GM18873 (cell line): ENCODE results near the gene KIAA1549.
A peak's percentile ranks its signal among the peaks of the same experiment; 100 is the strongest.

Experiments used
- ATAC-seq: cut with Tn5 transposase; IDR thresholded peaks from one replicate; pipeline ENCODE4 v1.9.1; 2021; ENCODE audit warnings: mild to moderate bottlenecking, moderate library complexity, moderate number of reproducible peaks; ENCODE audit not compliant: unreplicated experiment, low FRiP score

KIAA1549 gene

DNA sequence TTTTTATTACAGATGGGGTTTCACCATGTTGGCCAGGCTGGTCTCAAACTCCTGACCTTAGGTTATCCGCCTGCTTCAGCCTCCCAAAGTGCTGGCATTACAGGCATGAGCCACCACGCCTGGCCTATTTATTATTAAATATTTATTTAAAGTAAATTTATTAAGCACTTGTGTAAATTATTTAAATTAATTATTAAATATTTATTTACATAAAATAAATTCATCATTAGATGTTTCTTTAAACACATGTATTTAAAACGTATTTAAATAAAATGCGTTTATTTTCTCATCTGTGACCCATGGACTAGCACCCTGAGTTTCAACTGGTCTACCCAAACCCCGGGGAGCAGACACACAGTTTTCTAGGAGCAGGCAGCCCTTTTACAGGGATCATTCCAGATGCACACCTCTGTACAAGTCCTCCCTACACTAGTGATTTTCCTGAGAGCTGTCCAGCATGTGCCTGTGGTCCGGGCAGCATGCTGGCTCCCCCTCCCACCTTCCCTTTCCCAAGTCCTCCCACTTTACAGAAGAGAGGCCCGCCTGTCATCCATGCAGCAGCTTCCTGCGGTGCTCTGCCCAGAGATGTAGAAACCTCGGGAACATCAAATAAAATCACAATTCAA is 94.0 kb downstream of the KIAA1549 start:
- no peak for ATAC-seq

DNA sequence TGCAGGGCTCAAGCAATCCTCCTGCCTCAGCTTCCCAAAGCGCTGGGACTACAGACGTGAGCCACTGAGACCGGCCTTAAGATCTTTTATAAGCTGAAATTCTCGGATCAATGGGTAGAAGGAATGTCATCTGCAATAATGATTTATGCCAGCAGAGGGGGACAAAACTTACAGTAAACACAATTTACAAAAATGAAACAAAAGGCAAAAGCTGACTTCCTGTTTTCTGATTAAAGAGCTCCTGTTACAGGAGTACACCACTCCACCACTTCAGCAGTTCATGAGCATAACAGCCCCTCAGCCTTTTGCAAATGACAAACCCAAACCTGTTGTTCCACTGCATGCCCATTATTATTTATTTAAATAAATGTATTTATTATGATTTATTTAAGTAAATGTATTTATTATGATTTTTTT is 94.7 kb downstream of the KIAA1549 start:
- peak; percentile 73 for ATAC-seq

DNA sequence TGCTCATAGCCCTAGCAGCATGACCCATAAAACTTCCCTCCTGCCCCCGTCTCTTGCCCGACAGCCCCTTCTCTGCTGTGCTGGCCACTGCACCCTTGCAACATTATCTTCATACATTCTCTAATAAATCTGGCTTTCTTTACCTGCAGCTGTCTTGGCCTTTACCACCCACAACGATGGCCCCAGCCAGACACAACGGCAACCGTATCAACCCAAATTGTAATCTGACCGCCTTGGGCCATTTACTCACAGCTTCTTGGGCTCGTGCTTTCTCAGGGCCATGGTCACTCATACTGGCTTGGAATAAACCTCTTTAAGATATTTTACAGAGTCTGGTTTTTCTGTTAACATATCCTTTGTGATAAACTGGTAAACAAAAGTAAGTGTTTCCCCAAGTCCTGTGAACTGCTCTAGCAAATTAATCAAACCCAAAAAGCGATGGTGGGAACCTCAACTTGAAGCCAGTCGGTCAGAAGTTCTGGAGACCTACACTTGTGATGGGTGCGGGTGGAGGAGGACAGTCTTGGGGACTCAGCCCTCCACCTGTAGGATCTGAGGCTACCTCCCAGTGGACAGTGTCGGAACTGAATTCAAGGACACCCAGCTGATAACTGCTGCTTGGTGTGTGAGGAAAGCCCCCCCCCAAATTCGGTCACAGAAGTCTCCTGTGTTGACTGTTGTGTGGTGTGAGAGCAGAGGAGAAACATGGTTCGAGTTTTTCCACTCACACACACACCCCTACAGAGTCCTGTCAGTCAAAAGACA is 95.6 kb downstream of the KIAA1549 start:
- ATAC-seq = no peak

DNA sequence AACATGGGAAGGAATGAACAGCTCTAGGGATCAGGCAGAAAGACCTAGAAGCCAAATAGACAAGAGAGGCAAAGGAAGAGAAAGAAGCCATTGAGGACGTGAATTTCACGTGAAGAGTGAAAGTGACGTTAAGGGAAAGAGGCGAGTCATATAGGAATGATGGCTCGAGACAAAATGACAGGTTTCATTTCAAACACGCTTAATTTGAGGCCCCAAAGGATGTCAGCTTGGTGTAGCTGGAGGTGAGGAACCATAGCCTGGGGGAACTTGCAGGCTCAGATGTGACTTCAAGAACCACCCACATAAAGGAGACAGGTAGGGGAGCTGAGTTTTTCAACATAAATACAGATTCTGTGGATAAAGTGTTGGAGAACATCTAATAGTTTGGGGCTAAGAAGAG is 98.9 kb downstream of the KIAA1549 start:
- no peak for ATAC-seq

DNA sequence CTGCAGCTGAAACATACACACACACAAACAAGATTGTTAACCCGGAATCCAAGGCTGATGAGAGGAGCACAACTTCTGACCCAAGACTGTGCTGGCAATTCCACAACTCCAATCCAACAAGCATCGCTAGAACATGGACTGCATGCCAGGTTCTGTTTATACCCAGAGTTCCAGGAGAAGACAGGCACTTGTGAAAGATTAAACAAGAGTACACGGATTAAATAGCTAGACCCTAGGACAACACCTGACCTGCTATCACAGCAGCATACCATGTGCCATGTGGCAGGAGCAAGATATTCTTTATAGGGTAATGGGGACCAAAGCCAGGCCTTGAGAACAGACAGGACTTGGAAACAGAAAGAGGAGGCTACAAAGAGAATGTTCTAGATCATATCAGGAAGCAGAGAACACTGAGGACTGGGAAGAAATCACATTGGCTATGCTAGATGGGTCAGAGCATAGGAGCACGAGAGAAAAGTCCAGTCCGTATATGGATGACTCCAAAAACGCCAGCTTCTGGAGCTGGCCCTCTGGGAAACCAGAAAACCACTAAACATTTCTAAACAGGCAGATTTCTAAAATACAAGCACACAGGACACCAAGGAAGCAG is 99.5 kb downstream of the KIAA1549 start:
- no peak for ATAC-seq

DNA sequence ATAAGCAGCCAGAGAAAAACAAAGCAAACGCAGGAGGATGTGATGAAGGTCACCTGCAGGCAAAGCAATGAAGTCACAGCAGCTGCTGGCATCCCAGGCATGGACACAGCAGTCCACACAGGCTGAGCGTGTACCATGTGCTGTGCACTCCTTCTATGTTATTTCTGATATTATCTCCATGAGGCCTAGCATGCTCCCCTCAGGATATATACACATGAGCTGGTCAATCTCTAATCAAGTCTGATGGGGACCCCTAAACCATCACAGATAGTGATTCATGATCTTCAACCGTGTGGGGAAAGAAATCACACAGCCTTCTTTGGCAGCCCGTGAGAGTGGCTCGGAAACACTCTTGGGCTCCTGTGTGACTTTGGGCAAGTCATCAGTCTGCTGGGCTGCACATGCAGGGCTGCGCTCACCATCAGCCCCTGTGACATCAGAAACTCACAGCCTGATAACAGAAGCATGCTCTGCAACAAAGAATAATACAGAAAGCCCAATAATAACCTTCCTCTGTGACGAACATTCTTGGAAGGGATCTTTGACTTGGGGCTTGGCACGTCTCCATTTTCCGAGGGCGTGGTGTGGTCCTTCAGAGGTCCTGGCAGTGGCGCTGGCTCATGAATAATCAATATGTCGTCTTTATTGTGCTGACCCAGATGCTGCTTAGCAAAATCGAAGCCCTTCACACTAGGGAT is 100.2 kb downstream of the KIAA1549 start:
- ATAC-seq = no peak

DNA sequence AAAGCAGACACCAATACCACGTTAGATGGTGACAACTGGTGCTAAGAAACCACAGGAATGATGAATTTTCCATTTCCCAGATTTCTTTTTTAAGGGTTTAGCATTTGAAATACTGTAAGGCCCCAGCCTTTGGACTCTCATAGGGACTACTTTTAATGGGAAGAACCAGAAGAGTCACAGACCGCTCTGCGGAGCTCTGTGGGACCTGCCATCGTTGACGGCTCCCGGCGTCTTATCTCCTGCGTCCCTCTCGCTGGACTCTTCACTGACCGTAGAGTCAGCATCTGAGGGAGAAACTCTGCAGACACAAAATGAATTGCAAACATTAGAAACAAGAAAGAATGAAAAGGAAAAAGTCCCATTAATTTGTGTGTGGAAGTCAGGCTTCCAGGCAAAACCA is 101.8 kb downstream of the KIAA1549 start:
- no peak for ATAC-seq

DNA sequence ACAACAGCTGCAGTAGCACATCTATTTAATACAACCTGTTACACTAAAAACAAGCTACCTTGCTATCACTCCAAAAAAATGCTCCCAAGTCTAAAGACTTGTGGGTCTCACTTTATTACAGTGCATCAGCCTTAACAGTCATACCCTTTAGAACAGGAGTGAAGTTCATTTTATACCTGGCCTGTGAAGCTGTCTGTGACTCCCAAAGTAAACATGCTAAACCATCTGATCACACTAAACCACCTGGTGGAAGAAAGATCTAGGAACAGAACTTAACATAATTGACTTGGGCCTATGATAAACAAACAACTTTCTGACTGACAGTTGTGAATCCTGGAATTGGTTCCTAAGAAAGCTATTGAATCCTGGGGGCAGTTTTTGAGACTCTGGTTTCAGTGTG is 102.3 kb downstream of the KIAA1549 start:
- ATAC-seq = no peak

DNA sequence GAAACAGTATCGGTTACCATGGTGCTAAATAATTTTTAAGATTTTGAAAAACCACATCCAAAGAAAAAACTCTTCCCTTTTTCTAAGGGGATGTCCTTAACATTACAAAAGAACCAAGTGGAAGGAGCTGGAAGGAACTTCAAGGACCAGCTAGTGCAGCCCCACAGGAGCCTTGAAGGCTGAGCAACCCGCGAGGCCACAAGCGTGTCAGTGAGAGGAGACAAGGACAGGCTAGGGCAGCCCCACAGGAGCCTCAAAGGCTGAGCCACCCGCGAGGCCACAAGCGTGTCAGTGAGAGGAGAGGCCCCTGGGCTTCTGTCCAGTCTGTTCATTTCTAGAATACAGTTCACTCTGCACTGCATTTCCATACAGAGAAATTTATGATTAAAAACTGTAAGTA is 103.1 kb downstream of the KIAA1549 start:
- ATAC-seq = no peak

DNA sequence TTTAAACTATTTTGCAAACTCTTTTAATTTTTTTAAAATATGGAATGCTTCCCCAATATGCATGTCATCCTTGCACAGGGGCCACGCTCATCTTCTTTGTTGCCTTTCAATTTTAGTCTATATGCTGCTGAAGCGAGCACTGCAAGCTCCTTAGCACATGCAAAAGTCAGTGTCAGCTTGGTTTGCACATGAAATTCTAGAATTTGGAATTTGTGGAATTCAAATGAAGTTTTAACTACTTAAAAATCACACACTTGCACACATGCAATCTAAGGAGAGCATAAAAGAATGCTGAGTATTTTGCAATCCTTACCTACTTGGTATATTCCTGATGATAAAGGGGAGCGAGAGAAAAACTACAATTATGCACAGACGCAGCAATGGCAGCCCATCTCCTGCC is 104.9 kb downstream of the KIAA1549 start:
- no peak for ATAC-seq

DNA sequence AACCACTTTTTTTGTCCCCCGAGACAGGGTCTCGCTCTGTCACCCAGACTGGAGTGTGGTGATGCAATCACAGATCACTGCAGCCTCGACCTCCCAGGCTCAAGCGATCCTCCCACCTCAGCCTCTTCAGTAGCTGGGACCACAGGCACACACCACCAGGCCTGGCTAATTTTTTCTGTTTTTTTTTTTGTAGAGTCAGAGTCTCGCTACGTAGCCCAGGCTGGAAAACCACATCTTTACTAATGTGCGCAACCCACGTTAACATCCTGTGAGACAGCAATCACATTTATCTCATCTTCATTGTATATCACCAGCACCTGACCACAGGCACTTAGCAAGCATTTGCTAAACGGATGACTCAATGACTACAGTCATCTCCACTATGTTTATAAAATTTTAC is 105.4 kb downstream of the KIAA1549 start:
- no peak for ATAC-seq

DNA sequence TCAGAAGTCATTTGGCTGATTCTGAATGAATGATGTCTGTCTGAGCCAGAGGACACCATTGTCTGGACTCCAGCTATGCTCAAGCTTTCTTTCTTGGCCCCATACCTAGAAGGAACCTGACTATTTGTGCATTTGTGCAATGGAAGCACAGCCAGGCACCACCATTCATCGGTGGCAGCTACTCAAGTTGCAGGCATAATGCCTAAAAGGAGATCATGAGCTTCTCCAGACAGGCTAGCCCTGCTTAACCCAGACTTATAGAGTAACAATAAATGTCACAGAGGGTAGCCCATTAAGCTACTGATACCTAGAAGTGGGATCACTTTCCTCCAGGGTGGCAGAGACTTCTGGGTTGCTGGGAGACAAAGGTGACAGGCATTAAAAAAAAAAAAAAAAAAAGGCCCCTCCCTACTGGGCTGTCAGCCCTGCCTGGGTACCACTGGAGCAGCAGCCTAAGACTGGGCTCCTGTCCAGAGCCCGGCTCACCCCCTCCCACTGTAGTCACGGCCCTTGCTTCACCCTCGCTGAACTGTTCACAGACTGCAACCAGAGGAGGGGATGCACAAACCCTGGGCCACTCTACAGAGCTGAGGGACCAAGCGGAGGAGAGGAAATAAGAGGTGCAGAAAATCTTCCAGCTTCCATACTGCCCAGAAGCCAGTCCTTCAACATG is 107.8 kb downstream of the KIAA1549 start:
- ATAC-seq = no peak

DNA sequence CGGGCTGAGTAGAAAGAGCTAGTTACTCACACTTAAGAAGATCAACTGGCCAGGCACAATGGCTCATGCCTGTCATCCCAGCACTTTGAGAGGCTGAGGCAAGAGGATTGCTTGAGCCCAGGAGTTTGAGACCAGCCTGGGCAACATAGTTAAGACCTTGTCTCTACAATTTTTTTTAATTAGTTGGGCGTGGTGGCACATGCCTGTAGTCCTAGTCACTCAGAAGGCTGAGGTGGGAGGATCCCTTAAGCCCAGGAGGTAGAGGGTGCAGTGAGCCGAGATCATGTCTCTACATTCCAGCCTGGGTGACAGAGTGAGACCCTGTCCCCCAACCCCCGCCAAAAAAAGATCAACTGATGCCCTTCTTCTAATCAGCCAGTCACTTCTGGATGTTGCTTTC is 108.6 kb downstream of the KIAA1549 start:
- ATAC-seq = no peak

DNA sequence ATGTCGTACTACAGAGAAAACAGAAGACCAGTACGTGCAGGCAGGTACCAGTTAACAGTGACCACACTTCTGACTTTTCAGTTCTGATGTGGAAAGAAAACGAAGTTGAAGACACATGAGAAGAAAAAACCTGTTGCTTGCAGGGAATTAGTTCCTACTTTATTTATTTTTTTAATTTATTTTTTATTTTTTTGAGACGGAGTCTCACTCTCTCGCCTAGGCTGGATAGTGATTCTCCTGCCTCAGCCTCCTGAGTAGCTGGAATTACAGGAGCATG is 109.4 kb downstream of the KIAA1549 start:
- ATAC-seq = no peak

DNA sequence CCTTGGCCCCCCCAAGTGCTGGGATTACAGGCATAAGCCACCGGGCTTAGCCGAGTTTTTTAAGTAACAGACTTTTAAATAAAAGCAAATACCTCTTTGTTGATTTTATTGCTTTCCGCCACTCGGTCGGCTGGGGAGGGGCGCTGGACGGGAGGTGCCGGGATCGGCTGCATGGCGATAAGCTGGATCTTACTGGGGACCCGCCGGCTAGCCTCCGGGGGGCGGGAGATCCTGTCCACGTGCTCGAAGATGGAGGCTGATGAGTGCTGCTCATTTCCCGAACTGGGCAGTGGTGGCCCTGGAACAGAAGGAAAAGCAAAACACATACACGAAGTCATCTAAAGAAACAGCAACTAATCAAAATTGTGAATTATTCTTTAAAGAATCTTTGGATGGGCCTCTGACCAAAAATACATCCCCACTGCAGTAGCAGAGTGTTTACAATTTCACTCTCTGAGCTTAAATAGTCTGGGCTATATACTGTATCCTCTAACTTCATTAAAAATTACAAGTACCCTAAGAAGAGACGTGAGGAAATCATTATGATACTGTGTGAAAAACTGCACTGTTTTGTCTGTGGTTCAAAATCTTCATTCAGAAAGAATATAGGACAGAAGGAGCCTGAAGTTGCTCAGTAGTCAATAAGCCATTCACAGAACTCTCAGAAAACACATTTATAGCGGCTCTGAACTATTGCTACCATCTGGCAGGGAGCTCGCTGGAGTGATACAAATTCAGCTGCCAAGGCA is 110.0 kb downstream of the KIAA1549 start:
- no peak for ATAC-seq

DNA sequence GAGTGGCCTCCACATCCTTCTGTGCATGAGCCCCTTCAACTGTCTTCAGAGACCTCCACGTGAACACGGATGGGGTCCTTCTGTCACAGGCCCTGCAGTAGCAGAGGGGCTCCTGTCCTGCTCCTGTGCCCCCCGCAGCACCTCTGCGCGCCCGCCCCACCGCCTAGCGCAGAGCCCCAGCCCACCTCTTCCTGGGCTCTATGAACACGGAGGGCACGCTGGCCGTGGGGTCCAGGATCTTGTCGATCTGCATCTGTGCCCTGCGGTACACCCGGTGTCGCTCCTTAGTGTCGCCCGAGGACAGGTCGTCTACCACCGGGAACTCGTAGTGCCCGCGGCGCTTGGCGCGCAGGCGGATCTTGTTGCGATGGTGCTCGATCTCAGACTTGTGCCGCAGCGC is 111.8 kb downstream of the KIAA1549 start:
- no peak for ATAC-seq

DNA sequence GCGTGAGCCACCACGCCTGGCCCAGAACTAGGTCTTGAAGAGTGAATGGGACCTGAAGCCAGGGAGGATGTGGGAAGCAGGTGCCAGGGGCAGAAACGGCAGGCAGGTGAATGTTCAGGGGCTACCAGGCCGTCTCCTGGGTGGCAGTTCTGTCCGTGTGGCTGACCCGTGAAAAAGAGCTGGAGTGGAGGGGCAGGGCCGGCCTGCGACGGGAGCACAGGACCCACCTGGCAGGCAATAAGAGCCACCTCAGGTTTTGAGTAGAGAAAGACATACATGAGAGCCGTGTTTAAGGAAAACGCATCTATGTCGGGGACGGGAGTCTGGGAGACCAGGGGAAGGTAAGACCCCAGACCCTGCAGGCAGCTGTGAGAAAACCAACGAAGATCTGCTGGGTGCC is 112.5 kb downstream of the KIAA1549 start:
- no peak for ATAC-seq

DNA sequence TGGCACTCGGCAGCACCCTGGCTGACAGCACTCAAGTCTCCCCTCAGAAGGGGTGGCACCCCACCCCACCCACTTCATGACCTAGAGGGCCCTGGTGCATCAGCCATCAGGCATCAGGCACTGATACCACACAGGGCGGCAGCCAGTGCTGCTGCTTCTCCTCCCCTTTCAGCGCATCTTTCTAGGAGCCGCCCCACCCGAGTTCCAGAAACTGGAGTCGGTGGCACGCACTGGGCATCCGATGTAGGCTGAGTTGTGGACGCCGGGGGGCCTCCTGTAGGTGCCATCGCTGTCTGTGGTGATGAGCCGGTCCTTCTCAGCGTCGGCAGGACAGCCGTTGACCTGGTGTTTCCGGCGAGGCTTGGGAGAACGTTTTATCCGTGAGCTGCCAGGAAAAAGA is 113.4 kb downstream of the KIAA1549 start:
- no peak for ATAC-seq

DNA sequence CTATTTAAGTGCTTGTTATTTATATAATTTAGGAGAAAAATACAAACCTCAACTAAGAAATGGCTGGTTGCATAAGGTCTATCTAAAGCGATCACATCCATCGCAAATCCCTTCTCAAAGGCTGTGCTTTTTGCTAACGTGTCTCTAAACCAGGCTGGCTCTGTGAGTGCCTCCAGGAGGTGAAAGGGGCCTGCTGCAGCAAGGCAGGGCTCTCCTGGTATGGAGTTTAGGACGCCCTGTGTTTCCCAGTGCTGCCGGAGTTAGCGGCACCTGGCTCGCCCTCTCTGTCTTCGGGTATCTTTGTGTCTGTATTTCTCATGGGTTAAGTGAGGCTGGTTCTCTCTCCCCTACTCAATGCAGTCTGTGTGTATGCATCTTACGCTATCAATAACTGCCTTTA is 114.8 kb downstream of the KIAA1549 start:
- ATAC-seq = no peak

DNA sequence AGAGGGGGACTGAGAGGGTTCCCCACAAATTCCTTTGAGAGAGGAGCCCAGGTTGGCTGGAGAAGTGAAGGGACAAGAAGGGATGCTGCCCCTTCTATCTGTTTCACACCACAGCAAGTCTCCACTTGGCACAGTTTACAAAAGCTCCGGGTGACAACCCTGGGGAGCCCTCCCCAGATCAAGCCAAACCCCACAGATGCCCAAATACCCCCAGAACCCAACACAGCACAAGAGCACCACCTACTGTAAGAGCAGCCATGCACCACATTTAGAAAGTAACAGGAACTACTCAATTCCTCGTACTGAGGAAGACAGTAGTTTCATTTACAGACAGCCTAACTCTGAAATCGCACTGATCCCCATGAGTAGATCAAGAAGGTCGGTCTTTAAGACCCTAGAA is 115.3 kb downstream of the KIAA1549 start:
- ATAC-seq = no peak
